ENCODE data around the gene CNBD2. TPM values are rescaled to one million over a fixed set of nuclear protein-coding genes. Genes with fewer than 3 reads are reported as not detected.

CNBD2 gene
- total and polyA plus RNA-seq, 7 donors, result 1.7 to 14.6 (median 7.1) TPM

DNA sequence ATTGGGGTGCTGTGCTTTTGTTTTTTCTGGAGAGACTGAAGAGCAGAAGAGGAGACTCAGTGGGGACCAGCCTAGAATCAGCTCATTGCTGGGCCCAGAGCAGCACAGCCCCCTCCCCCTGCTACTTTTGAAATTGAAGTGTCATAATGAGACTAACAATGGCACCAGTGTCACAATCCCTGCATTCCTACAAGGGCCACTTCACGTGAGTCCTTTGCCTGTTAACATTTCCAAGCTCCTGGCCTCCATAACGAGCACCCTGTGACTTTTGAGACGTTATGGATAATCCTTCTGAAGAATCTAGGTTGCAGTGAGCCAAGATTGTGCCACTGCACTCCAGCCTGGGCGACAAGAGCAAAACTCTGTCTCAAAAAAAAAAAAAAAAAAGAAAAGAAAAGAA, 41.7 kb downstream of the CNBD2 start:
- no peak for DNase-seq
- Histone ChIP-seq H3K9me3 (no peaks in the 10 kb centered on the region), H3K4me3 (no peak overlapping the region), H3K36me3 (no peaks in the 10 kb centered on the region), H3K27ac (no peak overlapping the region), H3K4me1 (no peaks in the 10 kb centered on the region), H3K27me3 (no peaks in the 10 kb centered on the region)
- WGBS, 2 donors, result 79 to 86% methylated on average over 4 of the region's 4 CpGs
- intact Hi-C loops (cut with DNase I), result no loop called here
- TF ChIP-seq, protein P1, sequence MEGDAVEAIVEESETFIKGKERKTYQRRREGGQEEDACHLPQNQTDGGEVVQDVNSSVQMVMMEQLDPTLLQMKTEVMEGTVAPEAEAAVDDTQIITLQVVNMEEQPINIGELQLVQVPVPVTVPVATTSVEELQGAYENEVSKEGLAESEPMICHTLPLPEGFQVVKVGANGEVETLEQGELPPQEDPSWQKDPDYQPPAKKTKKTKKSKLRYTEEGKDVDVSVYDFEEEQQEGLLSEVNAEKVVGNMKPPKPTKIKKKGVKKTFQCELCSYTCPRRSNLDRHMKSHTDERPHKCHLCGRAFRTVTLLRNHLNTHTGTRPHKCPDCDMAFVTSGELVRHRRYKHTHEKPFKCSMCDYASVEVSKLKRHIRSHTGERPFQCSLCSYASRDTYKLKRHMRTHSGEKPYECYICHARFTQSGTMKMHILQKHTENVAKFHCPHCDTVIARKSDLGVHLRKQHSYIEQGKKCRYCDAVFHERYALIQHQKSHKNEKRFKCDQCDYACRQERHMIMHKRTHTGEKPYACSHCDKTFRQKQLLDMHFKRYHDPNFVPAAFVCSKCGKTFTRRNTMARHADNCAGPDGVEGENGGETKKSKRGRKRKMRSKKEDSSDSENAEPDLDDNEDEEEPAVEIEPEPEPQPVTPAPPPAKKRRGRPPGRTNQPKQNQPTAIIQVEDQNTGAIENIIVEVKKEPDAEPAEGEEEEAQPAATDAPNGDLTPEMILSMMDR (IDR thresholded peaks at IDR 0.05), result no peak
- TF ChIP-seq POLR2AphosphoS5 (IDR thresholded peaks at IDR 0.05) (no peak), EP300 (IDR thresholded peaks at IDR 0.05) (no peak), POLR2A (IDR thresholded peaks at IDR 0.05) (no peak)

DNA sequence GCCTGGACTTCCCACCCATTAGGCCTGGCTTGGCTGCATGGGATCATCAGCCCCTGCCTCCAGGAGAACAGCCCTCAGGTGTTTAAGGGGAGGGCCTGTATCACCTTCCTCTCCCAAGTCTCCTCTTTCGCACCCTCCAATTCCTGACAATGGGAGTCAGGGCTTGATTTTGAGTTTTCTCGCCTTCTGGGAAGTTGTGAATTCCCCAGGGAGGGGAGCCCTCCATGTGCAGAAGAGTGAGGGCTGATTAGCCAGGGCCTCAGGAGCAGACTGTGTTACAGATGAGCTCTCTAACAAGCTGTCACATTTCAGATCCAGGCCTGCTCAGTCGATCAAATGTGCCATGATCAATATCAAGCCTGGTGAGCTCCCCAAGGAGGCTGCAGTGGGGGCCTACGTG, 42.4 kb downstream of the CNBD2 start:
- H3K36me3 ChIP-seq, result no peaks in the 10 kb centered on the region
- H3K9me3 ChIP-seq, result no peaks in the 10 kb centered on the region
- TF ChIP-seq, protein P1 (IDR thresholded peaks at IDR 0.05), result no peak
- TF ChIP-seq EP300 (IDR thresholded peaks at IDR 0.05) (no peak), POLR2AphosphoS5 (IDR thresholded peaks at IDR 0.05) (no peak), POLR2A (IDR thresholded peaks at IDR 0.05) (no peak)
- 86 to 92% methylated on average over 4 of the region's 4 CpGs for WGBS, 2 donors
- H3K27ac ChIP-seq, result no peak overlapping the region
- no peak overlapping the region for H3K4me3 ChIP-seq
- H3K27me3 ChIP-seq, result no peaks in the 10 kb centered on the region
- intact Hi-C loops (cut with DNase I), result no loop called here
- no peak for DNase-seq
- H3K4me1 ChIP-seq, result no peaks in the 10 kb centered on the region

DNA sequence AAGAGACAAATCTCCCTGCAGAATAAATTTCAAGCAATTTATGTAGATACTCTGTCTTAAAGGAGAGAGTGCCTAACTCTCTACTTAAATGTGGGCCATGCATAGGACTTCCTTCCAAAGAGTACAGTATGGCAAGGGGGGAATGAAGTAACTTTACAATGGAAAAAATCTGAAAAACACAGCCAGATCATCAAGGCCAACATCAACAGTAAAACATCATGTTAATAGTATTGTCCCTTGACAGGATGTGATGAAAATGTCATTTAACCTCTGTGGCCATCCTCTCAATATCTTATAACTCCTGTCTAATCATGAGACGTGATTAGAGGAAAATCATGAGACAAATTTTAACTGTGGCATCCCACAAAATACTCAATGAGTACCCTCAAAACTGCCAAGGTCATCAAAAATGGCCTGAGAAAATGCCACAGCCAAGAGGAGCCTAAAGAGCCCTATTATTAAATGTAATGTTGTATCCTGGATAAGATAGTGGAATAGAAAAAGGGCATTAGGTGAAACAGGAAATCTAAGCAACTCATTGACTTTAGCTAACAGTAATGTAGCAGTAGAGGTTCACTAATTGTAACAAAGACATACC, 47.5 kb downstream of the CNBD2 start:
- intact Hi-C loops (cut with DNase I), result no loop called here
- Histone ChIP-seq H3K27ac (no peak overlapping the region), H3K27me3 (no peaks in the 10 kb centered on the region), H3K36me3 (no peaks in the 10 kb centered on the region), H3K4me3 (no peak overlapping the region), H3K9me3 (no peaks in the 10 kb centered on the region), H3K4me1 (peaks cover 0 to 16% (median 14%) of the 10 kb centered on the region in 4 donors)
- no peak for TF ChIP-seq POLR2A (IDR thresholded peaks at IDR 0.05)
- TF ChIP-seq, protein P1 (IDR thresholded peaks at IDR 0.05), result no peak
- no peak for TF ChIP-seq POLR2AphosphoS5 (IDR thresholded peaks at IDR 0.05)
- no peak for TF ChIP-seq EP300 (IDR thresholded peaks at IDR 0.05)
- WGBS, 2 donors, result 95 to 97% methylated on average over 1 of the region's 1 CpG
- DNase-seq, result no peak

DNA sequence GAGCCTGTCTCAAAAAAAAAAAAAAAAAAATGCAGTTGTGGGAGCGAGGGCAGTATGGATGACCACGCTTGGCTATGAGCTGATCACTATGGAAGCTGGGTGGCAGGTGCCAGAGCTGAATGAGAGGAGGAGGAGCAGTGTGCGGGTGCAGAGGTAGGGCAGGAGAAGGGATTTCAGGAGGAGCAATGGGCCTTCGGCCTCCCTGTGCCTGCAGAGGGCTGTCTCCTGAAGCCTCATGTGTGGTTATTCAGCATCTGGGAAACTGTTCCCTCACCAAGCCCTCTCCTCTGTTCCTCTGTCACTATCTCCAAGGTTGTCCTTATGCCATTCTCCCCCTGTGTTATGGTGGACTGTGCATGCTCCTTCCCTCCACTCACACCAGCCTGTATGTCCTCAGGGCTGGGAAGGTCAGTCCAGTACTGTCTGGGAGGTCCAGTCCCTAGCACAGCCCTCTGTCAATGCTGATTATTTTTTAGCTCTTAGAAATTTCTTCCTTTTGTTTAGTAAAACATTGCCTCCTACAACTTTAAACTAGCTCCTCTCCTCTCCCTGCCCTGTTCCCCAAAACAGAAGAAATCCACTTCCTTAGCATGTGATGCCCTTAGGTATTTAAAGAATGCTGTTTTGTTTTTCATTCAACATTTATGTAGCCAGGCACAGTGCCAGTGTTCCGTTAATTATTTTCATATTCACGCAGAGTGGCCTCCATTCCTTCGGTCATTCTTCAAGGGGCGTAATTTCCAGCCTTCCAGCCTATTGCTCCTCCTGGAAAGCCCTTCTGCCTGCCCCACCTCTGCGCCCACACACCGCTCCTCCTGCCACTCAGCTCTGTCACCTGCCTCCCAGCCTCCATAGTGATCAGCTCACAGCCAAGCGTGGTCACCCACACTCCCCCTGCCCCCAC, 48.9 kb downstream of the CNBD2 start:
- no peak for DNase-seq
- H3K27ac ChIP-seq, result peak overlapping the region in 3 of 4 donors; percentile 30 to 60 (median 40)
- no peaks in the 10 kb centered on the region for H3K36me3 ChIP-seq
- intact Hi-C loops (cut with DNase I), result no loop called here
- H3K27me3 ChIP-seq, result no peaks in the 10 kb centered on the region
- H3K4me3 ChIP-seq, result no peak overlapping the region
- H3K9me3 ChIP-seq, result no peaks in the 10 kb centered on the region
- TF ChIP-seq POLR2AphosphoS5 (IDR thresholded peaks at IDR 0.05) (no peak), EP300 (IDR thresholded peaks at IDR 0.05) (no peak), POLR2A (IDR thresholded peaks at IDR 0.05) (no peak)
- TF ChIP-seq, protein P1 (IDR thresholded peaks at IDR 0.05), result no peak
- peaks cover 0 to 16% (median 14%) of the 10 kb centered on the region in 4 donors for H3K4me1 ChIP-seq
- 58 to 76% methylated on average over 11 of the region's 11 CpGs for WGBS, 2 donors

All from sigmoid colon (tissue), 7 donors.